H9 (cell line): Measurements from ENCODE around the gene ZFYVE19. TPM values are rescaled to one million over a fixed set of nuclear protein-coding genes. Genes with fewer than 3 reads are reported as not detected.

Experiments used
- DNase-seq: peaks from one replicate; pipeline ENCODE4 v3.0.0-alpha.2; 2017
- H2AFZ ChIP-seq: one replicate; pipeline ENCODE4 v1.6.1; 2013; ENCODE audit warnings: mild to moderate bottlenecking, low read length, control low read depth, moderate library complexity
- H2AK5ac ChIP-seq: 2 replicates; pipeline ENCODE4 v1.6.1; 2013; ENCODE audit warnings: low read length, control low read depth, mixed read lengths; ENCODE audit not compliant: insufficient read length
- H2BK120ac ChIP-seq: one replicate; pipeline ENCODE4 v1.6.1; 2013; ENCODE audit warnings: low read depth, mild to moderate bottlenecking, low read length, control low read depth, inconsistent platforms; ENCODE audit not compliant: poor library complexity, severe bottlenecking
- H2BK12ac ChIP-seq: 2 replicates; pipeline ENCODE4 v1.6.1; 2013; ENCODE audit warnings: low read length, control low read depth, mixed read lengths, low read depth; ENCODE audit not compliant: insufficient read length
- H2BK15ac ChIP-seq: 2 replicates; pipeline ENCODE4 v1.6.1; 2013; ENCODE audit warnings: low read depth, low read length, control low read depth
- H2BK20ac ChIP-seq: one replicate; pipeline ENCODE4 v1.6.1; 2013; ENCODE audit warnings: low read depth, mild to moderate bottlenecking, low read length, control low read depth, inconsistent platforms; ENCODE audit not compliant: poor library complexity, severe bottlenecking
- H2BK5ac ChIP-seq: 2 replicates; pipeline ENCODE4 v1.6.1; 2013; ENCODE audit warnings: low read length, control low read depth, mixed read lengths; ENCODE audit not compliant: insufficient read length
- H3K14ac ChIP-seq: 2 replicates; pipeline ENCODE4 v1.6.1; 2013; ENCODE audit warnings: low read length, control low read depth; ENCODE audit not compliant: insufficient read depth
- H3K18ac ChIP-seq: 2 replicates; pipeline ENCODE4 v1.6.1; 2013; ENCODE audit warnings: low read depth, mild to moderate bottlenecking, mixed read lengths, low read length, control low read depth; ENCODE audit not compliant: insufficient read length
- H3K23ac ChIP-seq: 2 replicates; pipeline ENCODE4 v1.6.1; 2013; ENCODE audit warnings: low read length, control low read depth, mixed read lengths, low read depth; ENCODE audit not compliant: insufficient read length
- H3K23me2 ChIP-seq: 2 replicates; pipeline ENCODE4 v1.6.1; 2013; ENCODE audit warnings: low read depth, mild to moderate bottlenecking, mixed read lengths, low read length, control low read depth; ENCODE audit not compliant: insufficient read length, poor library complexity, severe bottlenecking
- H3K27ac ChIP-seq: 2 replicates; pipeline ENCODE4 v1.5.1; 2013; ENCODE audit warnings: low read length, control low read depth, mixed read lengths, low read depth; ENCODE audit not compliant: insufficient read length
- H3K27me3 ChIP-seq: 2 replicates; pipeline ENCODE4 v1.6.1; 2013; ENCODE audit warnings: low read length, control low read depth, inconsistent platforms; ENCODE audit not compliant: insufficient read depth
- H3K4ac ChIP-seq: 2 replicates; pipeline ENCODE4 v1.6.1; 2013; ENCODE audit warnings: low read depth, mild to moderate bottlenecking, control low read depth, inconsistent platforms, low read length, moderate library complexity
- H3K4me1 ChIP-seq: 2 replicates; pipeline ENCODE4 v1.6.1; 2013; ENCODE audit warnings: low read length, control low read depth, inconsistent platforms; ENCODE audit not compliant: insufficient read depth
- H3K4me2 ChIP-seq: 2 replicates; pipeline ENCODE4 v1.6.1; 2013; ENCODE audit warnings: low read length, control low read depth, mixed read lengths; ENCODE audit not compliant: insufficient read length, insufficient read depth
- H3K56ac ChIP-seq: 2 replicates; pipeline ENCODE4 v1.6.1; 2013; ENCODE audit warnings: low read depth, mild to moderate bottlenecking, mixed read lengths, low read length, control low read depth; ENCODE audit not compliant: insufficient read length
- H3K79me1 ChIP-seq: 2 replicates; pipeline ENCODE4 v1.6.1; 2013; ENCODE audit warnings: low read depth, mild to moderate bottlenecking, moderate library complexity, low read length, control low read depth, inconsistent platforms; ENCODE audit not compliant: insufficient read depth, poor library complexity, severe bottlenecking
- H3K79me2 ChIP-seq: 2 replicates; pipeline ENCODE4 v1.6.1; 2013; ENCODE audit warnings: low read length, control low read depth, inconsistent platforms; ENCODE audit not compliant: insufficient read depth
- H3K9ac ChIP-seq: 2 replicates; pipeline ENCODE4 v1.6.1; 2013; ENCODE audit warnings: low read length, control low read depth, mixed read lengths; ENCODE audit not compliant: insufficient read length; ENCODE audit errors: extremely low read depth
- H3K9me3 ChIP-seq: one replicate; pipeline ENCODE4 v1.6.1; 2013; ENCODE audit warnings: low read depth, low read length, inconsistent platforms; ENCODE audit not compliant: control insufficient read depth
- H3T11ph ChIP-seq: one replicate; pipeline ENCODE4 v1.6.1; 2013; ENCODE audit warnings: mild to moderate bottlenecking, low read length, control low read depth, inconsistent platforms
- H4K20me1 ChIP-seq: one replicate; pipeline ENCODE4 v1.6.1; 2013; ENCODE audit not compliant: control insufficient read depth, insufficient read length, insufficient read depth
- H4K5ac ChIP-seq: 2 replicates; pipeline ENCODE4 v1.6.1; 2013; ENCODE audit warnings: low read depth, mild to moderate bottlenecking, mixed read lengths, low read length, control low read depth; ENCODE audit not compliant: insufficient read length
- H4K8ac ChIP-seq: replicated peaks from 2 replicates; pipeline ENCODE4 v1.6.1; 2013; ENCODE audit warnings: low read length, control low read depth, mixed read lengths, low read depth; ENCODE audit not compliant: insufficient read length
- H4K91ac ChIP-seq: 2 replicates; pipeline ENCODE4 v1.6.1; 2013; ENCODE audit warnings: low read depth, mild to moderate bottlenecking, moderate library complexity, mixed read lengths, low read length, control low read depth; ENCODE audit not compliant: insufficient read length
- H3K27ac Mint-ChIP-seq, 3 experiments: 2 replicates in 2 of 3; 3 replicates in 1 of 3; pipeline ENCODE4 v1.8.0; 2020 to 2021; ENCODE audit warnings: mixed read lengths in 3 of 3, mild to moderate bottlenecking in 1 of 3, moderate library complexity in 1 of 3
- H3K27me3 Mint-ChIP-seq: 2 replicates; pipeline ENCODE4 v1.8.0; 2021; ENCODE audit warnings: low read depth, mild to moderate bottlenecking, moderate library complexity, mixed read lengths
- H3K36me3 Mint-ChIP-seq, 3 experiments: 2 replicates in 2 of 3; 3 replicates in 1 of 3; pipeline ENCODE4 v1.8.0; 2020 to 2021; ENCODE audit warnings: low read depth in 3 of 3, mixed read lengths in 3 of 3; ENCODE audit not compliant: insufficient read depth in 1 of 3
- H3K4me1 Mint-ChIP-seq, 2 experiments: 2 replicates each; pipeline ENCODE4 v1.8.0; 2020; ENCODE audit warnings: mixed read lengths in 2 of 2
- H3K4me3 Mint-ChIP-seq, 2 experiments: 2 replicates in 1 of 2; 3 replicates in 1 of 2; pipeline ENCODE4 v1.8.0; 2020 to 2021; ENCODE audit warnings: mild to moderate bottlenecking in 2 of 2, mixed read lengths in 2 of 2, moderate library complexity in 1 of 2
- H3K9me3 Mint-ChIP-seq, 2 experiments: 2 replicates in 1 of 2; 3 replicates in 1 of 2; pipeline ENCODE4 v1.8.0; 2020; ENCODE audit warnings: mild to moderate bottlenecking in 2 of 2, mixed read lengths in 2 of 2, moderate library complexity in 1 of 2
- WGBS: extraction: QIAGEN DNeasy Blood & Tissue Kit; methylation state at CpG from one replicate; pipeline ENCODE4 v1.1.7; 2013; ENCODE audit warnings: missing lambda C conversion rate, low lambda C conversion rate, mixed read lengths; ENCODE audit not compliant: insufficient read length; ENCODE audit errors: extremely low coverage; 5-methylcytosine and 5-hydroxymethylcytosine counted together
- total RNA-seq: library from RNA; stranded (reverse); gene quantifications from 2 replicates; pipeline ENCODE4 v1.2.1, GENCODE V29; 2021
- TF ChIP-seq, protein P1 (sequence below): fragments of 200-600 bp; sonication (generic); conservative IDR thresholded peaks from 3 replicates; pipeline ENCODE4 v1.8.0; 2021; ENCODE audit warnings: antibody characterized with exemption, mild to moderate bottlenecking

Gene ZFYVE19
- total RNA-seq, 1 experiment from 2014 or later, result 11.3 TPM

DNA sequence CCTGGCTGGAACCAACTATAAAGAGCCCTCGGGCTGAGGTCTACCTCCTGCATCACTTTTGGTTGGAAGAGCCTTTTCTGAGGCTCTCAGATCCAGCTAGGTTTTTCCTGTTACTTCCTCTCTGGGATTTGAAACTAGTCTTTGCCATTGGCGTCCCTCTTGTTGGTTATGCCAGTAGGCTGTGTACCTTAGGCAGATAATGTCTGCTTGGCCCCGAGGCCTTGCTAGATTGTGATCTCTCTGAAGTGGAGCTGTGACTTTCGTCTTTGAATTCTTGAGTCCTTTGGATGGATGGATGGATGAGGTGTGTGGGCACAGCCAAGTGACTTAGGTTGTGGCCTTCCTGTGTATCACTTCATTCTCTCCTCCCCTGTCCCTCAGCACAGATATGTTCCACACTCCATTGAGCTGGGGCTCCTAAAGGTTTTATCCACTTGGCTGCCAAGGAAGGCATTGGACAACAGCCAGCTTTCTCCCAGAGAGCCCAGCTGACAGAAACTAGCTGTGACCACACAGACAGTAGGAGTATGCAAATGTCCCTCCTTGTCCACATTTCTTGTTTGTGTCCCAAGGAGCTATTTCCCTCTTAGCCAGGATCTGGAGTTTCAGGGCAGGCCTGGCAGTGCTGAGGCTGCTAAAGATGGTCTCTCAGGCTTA, 8.3 kb downstream of the ZFYVE19 start:
- H4K20me1 ChIP-seq, result no peaks in the 10 kb centered on the region
- no peak overlapping the region for H3K4me3 Mint-ChIP-seq

More for the DNA sequence above, 8.3 kb downstream of the ZFYVE19 start:
- Histone ChIP-seq H3K4me1 (no peaks in the 10 kb centered on the region), H3K27me3 (no peaks in the 10 kb centered on the region), H2BK12ac (no peak overlapping the region), H3K4me2 (no peak overlapping the region), H3K4ac (no peak overlapping the region), H2BK120ac (no peak overlapping the region), H3K79me1 (no peaks in the 10 kb centered on the region), H2BK5ac (no peak overlapping the region), H3K23me2 (no peaks in the 10 kb centered on the region), H3K23ac (no peak overlapping the region), H2BK15ac (no peak overlapping the region), H3K79me2 (no peaks in the 10 kb centered on the region), H3K14ac (no peak overlapping the region), H4K5ac (no peak overlapping the region), H3K18ac (no peak overlapping the region), H3T11ph (no peak overlapping the region), H2AK5ac (no peak overlapping the region), H3K27ac (no peak overlapping the region), H4K91ac (no peak overlapping the region), H2AFZ (no peak overlapping the region), H3K9me3 (no peaks in the 10 kb centered on the region), H2BK20ac (no peak overlapping the region), H4K8ac (no peak overlapping the region), H3K56ac (no peak overlapping the region), H3K9ac (no peak overlapping the region)
- 0 out of 7 replicates have a peak overlapping the region, but pooled peaks of 1 of the 3 experiments have one; percentile 41 for H3K27ac Mint-ChIP-seq
- no peaks in the 10 kb centered on the region; a peak in 1 of 5 replicates for H3K9me3 Mint-ChIP-seq
- WGBS, result no CpG with 5 or more reads among the region's 4 CpGs
- TF ChIP-seq, protein P1, sequence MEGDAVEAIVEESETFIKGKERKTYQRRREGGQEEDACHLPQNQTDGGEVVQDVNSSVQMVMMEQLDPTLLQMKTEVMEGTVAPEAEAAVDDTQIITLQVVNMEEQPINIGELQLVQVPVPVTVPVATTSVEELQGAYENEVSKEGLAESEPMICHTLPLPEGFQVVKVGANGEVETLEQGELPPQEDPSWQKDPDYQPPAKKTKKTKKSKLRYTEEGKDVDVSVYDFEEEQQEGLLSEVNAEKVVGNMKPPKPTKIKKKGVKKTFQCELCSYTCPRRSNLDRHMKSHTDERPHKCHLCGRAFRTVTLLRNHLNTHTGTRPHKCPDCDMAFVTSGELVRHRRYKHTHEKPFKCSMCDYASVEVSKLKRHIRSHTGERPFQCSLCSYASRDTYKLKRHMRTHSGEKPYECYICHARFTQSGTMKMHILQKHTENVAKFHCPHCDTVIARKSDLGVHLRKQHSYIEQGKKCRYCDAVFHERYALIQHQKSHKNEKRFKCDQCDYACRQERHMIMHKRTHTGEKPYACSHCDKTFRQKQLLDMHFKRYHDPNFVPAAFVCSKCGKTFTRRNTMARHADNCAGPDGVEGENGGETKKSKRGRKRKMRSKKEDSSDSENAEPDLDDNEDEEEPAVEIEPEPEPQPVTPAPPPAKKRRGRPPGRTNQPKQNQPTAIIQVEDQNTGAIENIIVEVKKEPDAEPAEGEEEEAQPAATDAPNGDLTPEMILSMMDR, result no peak
- H3K36me3 Mint-ChIP-seq, result peaks cover 0 to 14% (median 0%) of the 10 kb centered on the region in 3 experiments; a peak in 3 of 7 replicates
- no peaks in the 10 kb centered on the region for H3K4me1 Mint-ChIP-seq
- H3K27me3 Mint-ChIP-seq, result no peaks in the 10 kb centered on the region
- no peak for DNase-seq
